ENCODE results near the gene PTPRM. TPM values are rescaled to one million over a fixed set of nuclear protein-coding genes. Genes with fewer than 3 reads are reported as not detected.

PTPRM gene
- total and polyA plus RNA-seq, 2 of the 8 experiments (the other 6 are each of a cell fraction or from before 2014, with no cell fraction given) = 4.1 to 7.0 TPM

- Histone ChIP-seq H3K27ac (ENCODE audit: low read depth, low read length) (no peak overlapping the region), H2BK12ac (ENCODE audit: low read depth, low read length) (no peak overlapping the region), H3K23me2 (ENCODE audit: low read depth, low read length) (no peaks in the 10 kb centered on the region; the same call in 1 of the 2 replicates), H3K36me3 (ENCODE audit: control insufficient read depth in 2 of 4, insufficient read depth in 4 of 4, low read length in 3 of 4) (no peaks in the 10 kb centered on the region), H3K4me2 (ENCODE audit: insufficient read depth in 1 of 2, low read depth in 2 of 2, low read length in 2 of 2) (no peak overlapping the region), H3K9ac (replicated peaks in 1 of 4; ENCODE audit: extremely low read depth in 1 of 4, low read depth in 3 of 4, low read length in 3 of 4) (no peak overlapping the region), H3K79me2 (ENCODE audit: control insufficient read depth in 1 of 2, insufficient read depth in 2 of 2, low read length in 2 of 2) (no peaks in the 10 kb centered on the region), H3K23ac (ENCODE audit: insufficient read length) (no peak overlapping the region), H3K4me3 (ENCODE audit: extremely low read depth in 1 of 4, insufficient read depth in 2 of 4, low read depth in 3 of 4, low read length in 4 of 4) (no peak overlapping the region), H3K18ac (ENCODE audit: extremely low read depth, low read length) (no peak overlapping the region), H3K14ac (ENCODE audit: insufficient read length) (no peak overlapping the region), H3K4ac (replicated peaks; ENCODE audit: insufficient read length, low read depth, low read length) (no peak overlapping the region), H3K9me3 (ENCODE audit: insufficient read depth in 2 of 2, low read depth in 1 of 2, low read length in 1 of 2) (no peaks in the 10 kb centered on the region), H2AFZ (ENCODE audit: low read length) (no peak overlapping the region), H2BK5ac (ENCODE audit: low read depth, low read length) (no peak overlapping the region), H3K4me1 (replicated peaks in 1 of 4; ENCODE audit: control insufficient read depth in 3 of 4, insufficient read depth in 4 of 4, low read length in 3 of 4) (peaks cover 4 to 12% (median 4%) of the 10 kb centered on the region in 4 experiments; a peak in 6 of 7 replicates), H2BK20ac (ENCODE audit: low read length) (no peak overlapping the region), H4K91ac (replicated peaks; ENCODE audit: insufficient read length, low read length) (no peak overlapping the region), H3K27me3 (replicated peaks in 1 of 4; ENCODE audit: control insufficient read depth in 3 of 4, extremely low read depth in 1 of 4, insufficient read depth in 3 of 4, low read length in 3 of 4) (no peaks in the 10 kb centered on the region; a peak in 1 of 7 replicates), H4K20me1 (replicated peaks in 1 of 2; ENCODE audit: control insufficient read depth in 1 of 2, insufficient read depth in 2 of 2, low read length in 2 of 2) (no peaks in the 10 kb centered on the region), H4K5ac (ENCODE audit: insufficient read length, low read depth, low read length) (no peak overlapping the region), H3K79me1 (ENCODE audit: low read depth, low read length) (no peaks in the 10 kb centered on the region), H2BK120ac (replicated peaks; ENCODE audit: low read depth, low read length) (no peak overlapping the region), H4K8ac (ENCODE audit: extremely low read depth, insufficient read depth, low read length) (no peak overlapping the region), H2BK15ac (ENCODE audit: low read length) (no peak overlapping the region), H3K56ac (replicated peaks; ENCODE audit: insufficient read length, low read depth, low read length) (no peak overlapping the region), H2AK5ac (ENCODE audit: low read depth, low read length) (no peak overlapping the region)
- no peak for TF ChIP-seq SUZ12 (IDR thresholded peaks at IDR 0.05; ENCODE audit: low read length)
- DNase-seq (ENCODE audit: low read depth in 1 of 2, low spot score in 2 of 2) (no peak), FAIRE-seq (no peak)
- POLR2A ChIA-PET (ENCODE audit: partially characterized antibody) = no interaction called here
- 100% methylated on average over 1 of the region's 1 CpG; no CpG with 5 or more reads in 1 of the 2 experiments for WGBS, 2 experiments (ENCODE audit: extremely low coverage in 1 of 2, insufficient coverage in 1 of 2, insufficient read length in 1 of 2, insufficient replicate concordance in 2 of 2, low coverage in 1 of 2, low lambda C conversion rate in 2 of 2, missing lambda C conversion rate in 1 of 2)
- CTCF ChIA-PET (ENCODE audit: partially characterized antibody) = interaction anchor here (0.7 to 2.3 kb wide), 5 partner anchors 14 to 681 kb away, joined by 3 to 8 read pairs (median 4); no protein-coding TSS in a partner anchor
Observed at GRCh38 chr18:8427339-8427738, 860.2 kb downstream of the PTPRM start.
